GM21447 (cell line): Measurements from ENCODE around the gene MICU1.
"Not testable (repeated sequence)": the region's sequence is repeated elsewhere in the genome, so short reads cannot be mapped to it uniquely, and the experiment has no call there.

ENCODE experiments used
- ATAC-seq: cut with Tn5 transposase; IDR thresholded peaks from one replicate; pipeline ENCODE4 v1.9.1; 2021; ENCODE audit not compliant: unreplicated experiment

The MICU1 gene

DNA sequence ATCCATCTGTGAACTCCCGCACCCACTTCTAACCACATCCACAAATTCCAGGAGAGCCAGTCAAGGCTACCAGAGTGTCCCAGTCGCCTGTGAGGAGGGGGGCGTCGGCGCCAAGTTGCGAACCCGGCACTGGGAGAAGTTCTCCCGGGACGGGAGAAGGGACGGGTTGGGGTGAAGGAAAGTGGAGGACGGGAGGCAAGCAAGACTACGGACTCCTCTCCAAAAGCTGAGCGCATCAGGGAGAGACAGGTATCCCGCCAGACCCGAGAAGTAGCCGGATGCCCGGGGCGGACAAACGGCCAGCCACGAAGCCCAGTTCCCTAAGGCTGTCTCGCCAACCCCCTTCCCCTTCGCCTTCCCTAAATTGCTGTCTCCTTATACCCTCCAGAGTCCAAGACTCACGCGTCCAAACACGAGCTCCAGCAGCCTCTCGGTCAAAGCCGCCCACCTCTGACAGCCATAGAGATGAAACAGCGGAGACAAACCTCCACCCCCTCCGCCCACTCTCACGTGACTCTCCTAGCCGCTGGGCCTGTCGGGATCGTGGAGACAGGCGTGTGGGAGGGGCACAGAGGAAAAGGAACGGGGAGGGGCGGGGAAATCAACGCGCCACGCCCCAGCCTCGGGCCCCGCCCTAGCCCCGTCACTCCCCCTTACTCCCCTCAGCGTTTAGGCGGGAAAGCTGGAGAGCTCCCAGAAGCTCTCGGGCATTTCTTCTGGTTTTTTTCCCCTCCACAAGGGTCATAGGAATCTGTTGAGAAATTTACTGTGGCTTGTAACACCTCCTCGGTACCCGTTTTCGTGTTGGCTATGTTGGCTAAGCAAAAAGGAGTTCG is at the start of gene MICU1:
MICU1 (minus strand) TSS at position 472 of the 836 bp plus-strand sequence. CDS start 59,286 bp downstream, outside the sequence.
- peak; percentile 97 for ATAC-seq

- ATAC-seq, result not testable (repeated sequence)
Measured at GRCh38 chr10:72674174-72674573, 48.3 kb upstream of the MICU1 start.

- no peak for ATAC-seq
Measured at GRCh38 chr10:72673280-72673679, 47.4 kb upstream of the MICU1 start.

DNA sequence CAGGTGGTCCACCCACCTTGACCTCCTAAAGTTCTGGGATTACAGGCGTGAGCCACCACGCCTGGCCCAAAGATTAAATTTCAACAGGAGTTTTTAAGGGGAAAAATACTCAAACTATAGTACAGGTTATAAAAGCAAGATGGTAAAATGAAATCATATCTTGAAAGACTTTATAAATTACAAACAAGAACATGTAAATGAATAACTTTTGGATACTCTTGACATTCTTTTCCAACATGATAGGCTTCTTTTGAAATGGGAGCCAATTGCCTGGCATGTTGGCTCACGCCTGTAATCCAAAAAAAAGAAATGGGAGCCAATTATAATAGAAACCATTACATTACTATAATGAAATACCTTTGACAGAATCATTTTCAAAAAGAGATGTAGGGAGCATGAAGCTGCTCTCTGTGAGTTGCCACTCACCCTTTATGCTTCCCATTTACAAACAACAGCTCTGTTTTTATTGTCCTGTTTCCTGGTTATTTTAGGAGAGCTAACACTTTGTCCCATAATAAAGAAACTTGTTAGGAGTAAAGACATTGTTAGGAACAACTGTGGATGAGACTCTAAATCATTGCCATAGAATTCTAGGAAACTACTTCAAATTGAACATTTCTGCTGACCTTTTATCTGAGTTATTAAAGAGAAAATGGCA is 41.5 kb upstream of the MICU1 start:
- no peak for ATAC-seq

- ATAC-seq, result no peak
Measured at GRCh38 chr10:72665925-72666324, 40.0 kb upstream of the MICU1 start.

GRCh38 chr10:72663971-72664370 is 38.1 kb upstream of the MICU1 start:
- no peak for ATAC-seq

DNA sequence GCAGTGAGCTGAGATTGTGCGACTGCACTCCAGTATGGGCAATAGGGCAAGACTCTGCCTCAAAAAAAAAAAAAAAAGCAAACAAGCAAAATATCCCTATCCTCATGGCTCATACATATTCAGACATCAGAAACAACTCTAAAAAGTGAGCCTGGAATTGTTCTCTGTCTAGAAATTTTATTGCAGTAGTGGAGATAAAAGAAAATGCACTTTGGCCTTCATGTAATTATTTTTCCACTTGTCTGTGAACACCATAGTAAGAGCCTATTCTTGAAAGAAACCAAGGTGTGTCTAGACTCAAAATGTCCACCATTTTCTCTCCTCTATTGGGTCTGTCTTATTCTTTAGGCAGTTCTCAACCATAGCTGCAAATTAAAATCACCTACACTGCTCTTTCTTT is 35.6 kb upstream of the MICU1 start:
- no peak for ATAC-seq

- no peak for ATAC-seq
Measured at GRCh38 chr10:72660220-72660619, 34.3 kb upstream of the MICU1 start.

DNA sequence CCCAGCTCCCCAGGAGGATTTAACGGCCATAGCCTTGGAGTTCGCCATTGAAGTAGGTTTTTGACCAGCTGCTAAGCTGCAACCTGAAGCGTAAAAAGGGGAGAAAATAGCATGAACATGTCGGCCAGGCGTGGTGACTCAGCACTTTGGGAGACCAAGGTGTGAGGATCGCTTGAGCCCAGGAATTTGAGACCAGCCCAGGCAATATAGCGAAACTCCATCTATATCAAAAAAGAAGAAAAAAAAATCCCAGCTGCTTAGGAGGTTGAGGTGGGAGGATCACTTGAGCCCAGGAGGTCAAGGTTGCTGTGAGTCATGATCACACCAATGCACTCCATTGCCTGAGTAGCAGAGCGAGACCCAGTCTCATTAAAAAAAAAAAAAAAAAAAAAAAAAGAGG is 33.8 kb upstream of the MICU1 start:
- ATAC-seq, result no peak

GRCh38 chr10:72658696-72659400 is 33.0 kb upstream of the MICU1 start:
- ATAC-seq, result no peak

DNA sequence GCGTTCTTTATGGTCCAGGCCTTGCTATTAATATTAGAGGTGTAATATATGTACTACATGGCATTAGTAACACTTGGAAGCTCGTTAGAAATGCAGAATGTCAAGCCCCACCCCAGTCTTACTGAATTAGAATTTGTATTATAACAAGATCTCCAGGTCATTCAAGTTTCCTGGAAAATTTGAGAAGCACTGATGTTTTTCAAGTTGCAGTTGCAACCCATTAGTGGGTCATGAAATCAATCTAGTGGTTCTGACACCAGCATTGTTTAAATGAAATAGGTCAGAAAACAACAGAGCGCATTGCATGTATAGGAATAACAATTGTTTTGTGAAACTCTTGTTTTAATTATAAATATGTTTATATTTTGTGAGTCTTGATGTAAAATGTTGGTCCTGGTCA is 28.8 kb upstream of the MICU1 start:
- ATAC-seq, result no peak

DNA sequence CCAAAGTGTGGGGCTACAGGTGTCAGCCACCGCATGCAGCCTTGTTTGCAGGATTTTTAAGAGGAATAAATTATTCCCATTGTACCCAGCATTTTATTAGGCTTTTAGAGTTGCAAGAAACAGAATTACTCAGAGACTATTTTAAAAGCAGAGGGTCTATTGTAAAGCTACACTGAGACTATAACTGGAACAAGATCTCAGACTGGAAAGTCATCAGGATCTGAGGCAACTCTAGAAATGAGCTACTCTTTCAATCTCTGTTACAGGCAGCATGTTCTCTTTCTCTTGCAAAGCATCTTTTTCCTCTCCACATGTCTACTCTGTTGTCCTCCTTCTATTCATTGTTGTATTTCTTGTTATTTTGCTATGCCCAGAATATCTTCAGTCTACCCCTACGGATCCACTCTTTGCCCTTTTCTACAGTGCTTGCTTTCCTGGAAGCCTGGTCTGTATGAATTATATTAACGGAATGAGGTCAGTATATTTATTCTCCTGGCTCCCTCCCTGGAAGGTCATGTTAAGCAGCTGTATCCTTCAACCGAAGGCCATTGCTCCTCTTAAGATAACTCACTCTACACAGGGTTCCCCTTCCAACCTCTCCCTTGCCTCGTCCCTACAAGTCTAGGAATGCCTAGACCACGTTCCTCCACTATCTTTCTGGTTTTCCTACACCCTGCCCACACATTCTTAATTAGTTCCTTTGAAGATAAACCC is 27.7 kb upstream of the MICU1 start:
- ATAC-seq, result no peak

GRCh38 chr10:72649291-72649690 is 23.4 kb upstream of the MICU1 start:
- ATAC-seq, result no peak

DNA sequence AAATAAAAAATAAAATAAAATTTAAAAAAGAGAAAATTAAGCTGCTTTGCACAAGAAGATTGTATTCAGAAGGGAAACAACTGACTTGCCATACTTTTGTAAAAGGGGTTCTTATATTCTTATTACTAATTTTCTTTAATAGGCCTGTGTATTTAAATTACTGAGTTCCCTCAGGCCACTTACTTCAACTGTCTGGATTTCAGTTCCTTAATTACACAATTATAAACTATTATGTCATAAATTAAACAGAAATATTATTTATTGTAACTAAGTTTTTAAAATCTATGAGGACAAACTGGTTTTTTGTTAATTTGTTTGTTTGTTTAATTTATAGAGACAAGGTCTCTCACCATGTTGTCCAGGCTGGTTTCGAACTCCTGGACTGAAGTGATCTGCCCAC is 22.4 kb upstream of the MICU1 start:
- ATAC-seq, result no peak

GRCh38 chr10:72646971-72647370 is 21.1 kb upstream of the MICU1 start:
- ATAC-seq, result not testable (repeated sequence)

- ATAC-seq, result no peak
Measured at GRCh38 chr10:72645263-72645858, 19.5 kb upstream of the MICU1 start.

DNA sequence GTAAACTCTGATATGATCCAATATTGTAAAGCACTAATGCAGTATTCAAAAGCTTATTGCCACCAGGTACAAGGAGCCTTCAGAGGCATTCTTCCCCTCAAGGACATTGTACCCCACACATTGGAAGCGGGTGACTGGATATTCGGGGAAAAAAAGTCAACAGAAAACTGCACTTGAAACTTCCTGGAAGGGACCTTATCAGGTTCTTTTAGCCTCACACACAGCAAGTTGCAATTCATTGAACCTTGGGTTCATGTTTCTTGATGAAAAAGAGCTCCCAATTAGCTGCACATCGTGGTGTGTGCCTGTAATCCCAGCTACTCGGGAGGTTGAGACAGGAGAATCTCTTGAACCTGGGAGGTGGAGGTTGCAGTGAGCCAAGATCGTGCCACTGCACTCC is 16.4 kb upstream of the MICU1 start:
- no peak for ATAC-seq

DNA sequence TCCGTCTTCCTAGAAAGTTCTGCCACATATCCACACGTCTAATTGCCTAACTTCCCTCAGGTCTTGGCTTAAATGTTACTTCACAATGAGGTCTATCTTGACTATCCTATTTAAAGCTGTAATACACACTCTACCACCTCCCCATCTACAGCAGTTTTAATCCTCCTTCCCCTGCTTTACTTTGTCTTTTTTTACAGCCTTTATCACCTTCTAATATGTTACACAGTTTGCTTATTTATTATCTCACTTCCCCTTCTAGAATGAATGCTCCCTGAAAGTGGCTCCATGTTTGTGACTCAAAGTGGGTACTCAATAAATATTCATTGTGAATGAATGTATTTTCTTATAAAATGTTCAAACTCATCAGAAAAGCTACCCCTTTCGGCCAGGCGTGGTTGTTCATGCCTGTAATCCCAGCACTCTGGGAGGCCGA is 13.6 kb upstream of the MICU1 start:
- no peak for ATAC-seq

DNA sequence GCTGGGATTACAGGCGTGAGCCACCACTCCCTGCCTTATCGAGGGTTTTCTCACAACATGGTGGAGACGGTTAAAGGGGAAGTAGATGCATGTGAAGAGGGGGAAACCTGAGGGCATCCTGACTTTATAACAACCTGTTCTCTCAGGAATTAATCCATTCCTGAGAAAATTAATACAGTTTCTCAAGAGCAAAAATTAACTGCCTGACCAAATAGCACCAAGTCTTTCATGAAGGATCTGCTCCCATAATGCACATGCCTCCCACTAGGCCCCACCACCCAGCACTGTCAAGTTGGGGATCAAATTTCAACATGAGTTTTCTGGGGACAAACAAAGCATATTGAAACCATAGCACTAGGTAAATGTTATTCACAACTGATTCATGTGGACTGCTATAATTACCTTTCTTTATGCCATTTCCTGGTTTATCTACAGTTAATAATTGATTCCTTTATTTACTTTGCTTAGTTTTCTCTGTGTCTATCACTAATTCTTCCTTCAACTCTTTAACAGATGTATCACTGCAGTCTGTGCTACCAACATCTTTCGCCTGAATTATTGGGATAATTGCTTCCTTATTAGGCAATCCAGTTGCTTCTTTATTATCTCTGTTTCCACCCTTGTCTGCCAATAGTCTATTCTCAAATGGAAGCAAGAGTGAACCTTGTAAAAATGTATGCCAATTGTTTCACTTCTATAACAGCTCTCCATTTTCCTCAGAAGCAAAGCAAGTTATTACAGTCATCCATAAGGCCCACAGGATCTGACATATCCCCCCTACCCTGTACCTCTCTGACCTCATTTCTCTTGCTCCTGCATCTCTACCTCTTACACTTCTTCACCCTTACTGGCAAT is 12.9 kb upstream of the MICU1 start:
- no peak for ATAC-seq

DNA sequence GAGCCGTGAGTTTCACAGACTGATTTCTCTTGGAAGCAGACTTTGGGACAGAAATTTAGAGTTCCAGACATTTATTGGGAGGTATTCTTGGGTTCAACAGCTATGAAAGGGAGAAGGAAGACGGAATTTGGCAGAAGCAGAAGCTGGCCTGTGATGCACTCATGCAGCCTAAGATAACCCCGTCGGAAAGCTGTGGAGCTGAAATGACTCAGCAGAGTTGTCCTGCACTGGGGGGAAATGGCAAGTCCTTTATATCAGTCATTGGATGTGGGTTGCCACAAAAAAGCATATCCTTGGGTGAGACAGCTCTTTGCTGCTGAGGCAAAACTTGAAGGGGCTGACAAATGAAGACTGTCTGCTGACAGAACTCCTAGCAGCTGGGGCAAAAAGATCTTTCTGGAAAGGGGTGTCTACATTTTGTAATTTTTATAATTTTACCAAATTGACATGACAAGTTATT is 11.5 kb upstream of the MICU1 start:
- ATAC-seq, result peak; percentile 65
